ENCODE data around the gene ACTL7A.

DNA sequence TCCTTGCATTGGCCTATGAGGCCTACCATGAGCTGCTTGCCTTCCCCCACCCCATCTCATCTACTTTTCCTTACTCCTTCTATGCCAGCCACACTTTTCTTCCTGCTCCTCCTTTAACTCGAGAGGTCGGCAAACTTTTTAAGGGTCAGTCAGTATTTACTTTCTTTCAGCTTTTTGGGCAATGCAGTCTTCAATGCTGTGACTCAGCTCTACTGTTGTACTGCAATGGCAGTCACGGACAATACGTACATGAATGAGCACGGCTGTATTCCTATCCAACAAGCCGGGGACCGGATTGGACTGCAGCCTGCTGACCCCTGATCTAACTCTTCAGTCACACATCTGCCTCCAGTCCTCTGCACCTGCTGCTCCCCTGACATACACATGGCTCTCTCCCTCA is 602 bp upstream of the ACTL7A start:
- TF ChIP-seq ZBTB33 (IDR thresholded peaks at IDR 0.05) = no peak
- no peak for TF ChIP-seq CTCF (IDR thresholded peaks at IDR 0.05; ENCODE audit: low read depth, low read length, missing input control)
- no peak for TF ChIP-seq TAF1 (conservative IDR thresholded peaks at IDR 0.05)
- no peak for TF ChIP-seq FOXA1 (IDR thresholded peaks at IDR 0.05)
- TF ChIP-seq, protein P1, sequence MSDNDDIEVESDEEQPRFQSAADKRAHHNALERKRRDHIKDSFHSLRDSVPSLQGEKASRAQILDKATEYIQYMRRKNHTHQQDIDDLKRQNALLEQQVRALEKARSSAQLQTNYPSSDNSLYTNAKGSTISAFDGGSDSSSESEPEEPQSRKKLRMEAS (IDR thresholded peaks at IDR 0.05) = no peak
- no peak for TF ChIP-seq SP1 (IDR thresholded peaks at IDR 0.05)
- no peak for TF ChIP-seq ATF3 (IDR thresholded peaks at IDR 0.05)
- no peak for TF ChIP-seq EGR1 (IDR thresholded peaks at IDR 0.05; ENCODE audit: low read depth in 2 of 2)
- no peak for TF ChIP-seq JUND (IDR thresholded peaks at IDR 0.05)
- TF ChIP-seq REST (IDR thresholded peaks at IDR 0.05) = no peak
- TF ChIP-seq NR2F2 (IDR thresholded peaks at IDR 0.05) = no peak
